Aorta (tissue), 5 donors: ENCODE data around the gene NASP. TPM values are rescaled to one million over a fixed set of nuclear protein-coding genes. Genes with fewer than 3 reads are reported as not detected.
A peak's percentile ranks its signal among the peaks of the same experiment; 100 is the strongest.
"Not testable (repeated sequence)": the region's sequence is repeated elsewhere in the genome, so short reads cannot be mapped to it uniquely, and the experiment has no call there.

ENCODE experiments used
- ATAC-seq: fragments of 200-7000 bp; cut with Tn5 transposase; one replicate; pipeline ENCODE4 v1.9.1; 2022; ENCODE audit warnings: moderate library complexity; ENCODE audit not compliant: low FRiP score
- DNase-seq, 2 donors: peaks; one replicate each; pipeline ENCODE4 v3.0.0-alpha.2; 2020
- H3K27ac ChIP-seq, 2 donors: one replicate each; pipeline ENCODE4 v1.5.1; 2013; ENCODE audit warnings: low read length in 2 of 2, mild to moderate bottlenecking in 2 of 2, moderate library complexity in 2 of 2, control low read depth in 1 of 2, inconsistent platforms in 1 of 2, low read depth in 1 of 2
- H3K27me3 ChIP-seq, 2 donors: one replicate each; pipeline ENCODE4 v1.6.1; 2013; ENCODE audit warnings: control low read depth in 1 of 2, low read length in 1 of 2, mild to moderate bottlenecking in 1 of 2, moderate library complexity in 1 of 2; ENCODE audit not compliant: insufficient read depth in 2 of 2, control insufficient read depth in 1 of 2
- H3K36me3 ChIP-seq, 2 donors: one replicate each; pipeline ENCODE4 v1.6.1; 2013; ENCODE audit warnings: control low read depth in 1 of 2, low read length in 1 of 2, mild to moderate bottlenecking in 1 of 2; ENCODE audit not compliant: insufficient read depth in 2 of 2, control insufficient read depth in 1 of 2
- H3K4me1 ChIP-seq, 2 donors: one replicate each; pipeline ENCODE4 v1.6.1; 2013; ENCODE audit warnings: low read length in 2 of 2, control low read depth in 1 of 2, mild to moderate bottlenecking in 1 of 2, moderate library complexity in 1 of 2; ENCODE audit not compliant: insufficient read depth in 2 of 2, control insufficient read depth in 1 of 2
- H3K4me3 ChIP-seq, 2 donors: one replicate each; pipeline ENCODE4 v1.5.1; 2013; ENCODE audit warnings: low read length in 2 of 2, control low read depth in 1 of 2, mild to moderate bottlenecking in 1 of 2
- H3K9me3 ChIP-seq: one replicate; pipeline ENCODE4 v1.6.1; 2013; ENCODE audit warnings: mild to moderate bottlenecking, low read length; ENCODE audit not compliant: control insufficient read depth
- WGBS, 2 donors: extraction: QIAGEN DNeasy Blood & Tissue Kit; methylation state at CpG; one replicate each; pipeline ENCODE4 v1.1.7; 2013; 5-methylcytosine and 5-hydroxymethylcytosine counted together
- intact Hi-C, 2 donors: fragments of 100-400 bp; cut with DNase I; formaldehyde crosslinking; loops; one replicate each; pipeline versions ENCODE4 v1.14.2 to v1.15.0; 2022
- polyA plus RNA-seq, 2 donors: library from polyadenylated mRNA; stranded (reverse); fragments of 200-250 nt; gene quantifications; one replicate each; pipeline ENCODE4 v1.2.3, GENCODE V29; 2013
- total RNA-seq, 2 donors: library from RNA; stranded (reverse); fragmentation: NEBNext Ultra II Directional; extraction: Animal tissue kit (Norgen Biotek cat#: 25700); gene quantifications; one replicate each; pipeline ENCODE4 v1.2.1, GENCODE V29; 2021
- donor health status: healthy with polysubstance abuse.
- donor health status: Bipolar disorder and iron deficiency.
- donor health status: DM: no; HTN: no; CAD: no.
- donor health status: DM: no; HTN: no; CAD: no.
- donor health status: DM: yes; HTN: yes; CAD: no.

Gene NASP
- total and polyA plus RNA-seq, 4 donors: 44.8 to 123 (median 61.2) TPM

DNA sequence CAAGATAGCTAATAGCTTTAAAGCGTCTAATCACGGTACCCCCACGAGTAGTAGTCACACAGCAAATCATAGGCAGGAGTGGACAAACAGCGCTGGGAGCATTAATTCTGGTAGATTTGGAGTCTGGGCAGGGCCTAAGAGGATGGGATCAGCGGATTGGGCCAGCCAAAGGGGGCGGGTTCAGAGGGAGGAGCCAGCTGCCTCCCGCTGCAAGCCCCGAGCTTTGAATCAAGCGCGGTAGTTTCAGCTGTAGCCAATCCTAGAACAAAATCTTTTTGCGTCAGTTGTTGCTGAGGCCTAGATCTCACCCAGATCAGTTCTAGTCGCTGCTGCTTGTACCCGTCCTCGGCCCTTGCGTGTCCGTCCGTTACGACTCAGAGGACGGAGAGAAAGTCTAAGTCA is 576 bp upstream of the NASP start:
- no peaks in the 10 kb centered on the region for H3K36me3 ChIP-seq
- H3K4me3 ChIP-seq: peak overlapping the region; percentile 76 to 92
- DNase-seq (peak; percentile 97 to 98), ATAC-seq (peak; percentile 93)
- no peaks in the 10 kb centered on the region for H3K9me3 ChIP-seq
- 0% methylated on average over 19 of the region's 19 CpGs for WGBS, 2 donors
- H3K27me3 ChIP-seq: no peaks in the 10 kb centered on the region
- H3K27ac ChIP-seq: peak overlapping the region; percentile 14 to 96
- H3K4me1 ChIP-seq: no peaks in the 10 kb centered on the region
- intact Hi-C loops: no loop called here

DNA sequence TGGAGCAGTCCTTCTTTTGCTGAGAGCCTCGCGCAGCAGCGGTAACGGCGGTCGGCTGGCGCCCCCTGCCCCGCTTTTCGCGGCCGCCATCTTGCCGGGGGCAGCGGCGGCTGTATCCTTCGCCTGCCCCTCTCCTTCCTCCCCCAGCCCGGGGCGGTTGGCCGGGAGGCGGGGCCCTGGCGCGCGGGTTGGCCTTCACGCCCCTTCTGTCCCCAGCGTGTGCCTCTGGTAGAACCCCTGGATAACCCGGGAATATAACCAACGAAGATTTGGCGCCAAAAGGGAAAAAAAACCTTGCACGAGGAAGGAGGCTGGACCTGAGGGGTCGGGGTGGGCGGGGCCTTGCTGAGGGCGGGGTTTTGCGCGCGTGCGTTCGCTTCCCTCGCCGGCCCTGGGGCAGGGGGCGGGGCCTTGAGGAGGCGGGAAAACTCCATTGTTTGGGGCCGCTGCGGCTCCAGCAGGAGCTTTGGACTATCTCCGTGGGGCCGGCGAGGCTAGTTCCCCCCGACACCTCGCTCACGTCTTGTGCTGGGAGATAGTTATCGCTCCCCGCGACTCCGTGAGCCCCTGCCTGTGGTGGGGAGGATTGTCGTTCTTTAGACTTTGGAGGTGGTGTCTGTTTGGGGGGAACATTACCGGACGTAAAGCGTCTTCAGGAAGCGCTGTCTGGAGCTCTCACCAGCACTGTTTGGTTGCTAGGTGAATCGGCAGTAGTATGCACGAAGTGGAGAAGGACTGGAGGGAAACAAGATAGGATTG is 689 bp downstream of the NASP start:
- ATAC-seq: peak; percentile 91
- H3K9me3 ChIP-seq: no peaks in the 10 kb centered on the region
- H3K27me3 ChIP-seq: no peaks in the 10 kb centered on the region
- H3K4me1 ChIP-seq: no peaks in the 10 kb centered on the region
- peak; percentile 92 to 96 for DNase-seq
- intact Hi-C loops: loop anchor here in 1 of 2 donors (1.0 kb wide), 1 partner anchor 103 kb away; no protein-coding TSS in a partner anchor
- H3K4me3 ChIP-seq: peak overlapping the region; percentile 76 to 92
- peak overlapping the region in 1 of 2 donors; percentile 48 for H3K27ac ChIP-seq
- H3K36me3 ChIP-seq: no peaks in the 10 kb centered on the region
- 0% methylated on average over 45 to 59 of the region's 59 CpGs for WGBS, 2 donors

DNA sequence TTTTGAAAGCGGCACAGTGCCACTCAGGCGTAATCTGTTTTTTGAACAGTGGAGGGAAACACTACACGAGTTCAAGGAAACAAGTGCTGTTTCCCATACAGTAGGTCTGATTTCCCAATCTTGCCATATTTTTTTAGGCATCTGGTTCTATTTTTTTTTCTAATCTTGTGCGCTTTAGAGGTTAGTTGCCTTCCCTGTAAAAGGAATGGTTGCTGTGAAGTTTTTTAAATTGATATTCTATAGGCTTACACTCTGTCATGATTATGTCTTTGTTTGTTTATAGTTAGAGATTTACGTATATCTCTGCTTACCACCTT is 1.2 kb downstream of the NASP start:
- Histone ChIP-seq H3K36me3 (no peaks in the 10 kb centered on the region), H3K27me3 (no peaks in the 10 kb centered on the region), H3K27ac (no peak overlapping the region), H3K4me3 (peak overlapping the region; percentile 76 to 82), H3K9me3 (no peaks in the 10 kb centered on the region), H3K4me1 (no peaks in the 10 kb centered on the region)
- ATAC-seq (no peak), DNase-seq (no peak)
- WGBS, 2 donors: 1 to 2% methylated on average over 5 of the region's 5 CpGs
- intact Hi-C loops: no loop called here

DNA sequence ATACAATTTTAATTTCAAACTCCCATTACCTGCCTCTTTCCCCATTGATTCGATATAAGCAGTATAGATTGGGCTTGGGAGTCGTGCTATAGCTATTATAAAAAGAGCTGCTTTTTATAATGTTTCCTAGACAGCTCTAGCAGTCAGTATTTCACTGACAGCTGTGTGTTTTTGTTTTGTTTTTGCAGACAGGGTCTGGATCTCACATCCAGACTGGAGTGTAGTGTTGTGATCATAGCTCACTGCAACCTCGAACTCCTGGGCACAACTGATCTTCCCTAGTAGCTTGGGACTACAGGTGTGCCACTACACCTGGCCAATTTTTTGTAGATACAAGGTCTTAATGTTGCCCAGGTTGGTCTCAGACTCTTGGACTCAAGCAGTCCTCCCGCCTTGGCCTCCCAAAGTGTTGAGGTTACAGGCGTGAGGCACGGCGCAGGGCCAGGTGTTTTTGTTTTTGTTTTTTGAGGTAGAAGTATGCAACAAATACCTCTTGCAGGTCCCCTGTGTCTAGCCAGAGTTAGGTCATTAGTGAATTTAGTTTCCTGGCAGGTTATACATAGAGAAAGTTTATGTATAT is 1.7 kb downstream of the NASP start:
- no peaks in the 10 kb centered on the region for H3K36me3 ChIP-seq
- H3K4me1 ChIP-seq: no peaks in the 10 kb centered on the region
- intact Hi-C loops: no loop called here
- H3K9me3 ChIP-seq: no peaks in the 10 kb centered on the region
- peak overlapping the region in 1 of 2 donors; percentile 76 for H3K4me3 ChIP-seq
- no peak for ATAC-seq
- no peaks in the 10 kb centered on the region for H3K27me3 ChIP-seq
- no peak overlapping the region for H3K27ac ChIP-seq
- WGBS, 2 donors: 34% methylated on average over 7 of the region's 7 CpGs
- DNase-seq: no peak

DNA sequence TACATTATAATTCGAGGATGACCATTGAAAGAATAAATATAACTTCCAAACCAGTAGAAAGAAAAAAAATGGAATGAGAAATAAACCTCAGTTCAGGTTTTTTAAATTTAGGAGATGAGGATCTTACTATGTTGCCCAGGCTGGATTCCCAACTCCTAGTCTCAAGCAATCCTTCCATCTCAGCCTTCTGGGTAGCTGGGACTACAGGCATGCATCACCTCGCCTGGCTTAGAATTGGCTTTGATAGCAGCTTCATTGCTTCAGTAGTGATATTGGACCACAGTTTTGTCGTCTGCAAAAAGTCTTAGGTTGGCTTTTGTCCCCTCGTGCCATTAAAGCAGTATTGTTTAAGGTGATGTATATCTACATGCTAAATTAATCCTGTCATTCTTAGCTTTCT is 2.9 kb downstream of the NASP start:
- Histone ChIP-seq H3K4me3 (no peak overlapping the region), H3K27me3 (no peaks in the 10 kb centered on the region), H3K27ac (no peak overlapping the region), H3K36me3 (no peaks in the 10 kb centered on the region), H3K9me3 (no peaks in the 10 kb centered on the region), H3K4me1 (no peaks in the 10 kb centered on the region)
- WGBS, 2 donors: 77 to 79% methylated on average over 4 of the region's 4 CpGs
- DNase-seq: no peak
- intact Hi-C loops: no loop called here
- no peak for ATAC-seq

GRCh38 chr1:45589861-45590260 is 6.0 kb downstream of the NASP start:
- Histone ChIP-seq H3K4me1 (no peaks in the 10 kb centered on the region), H3K36me3 (peaks cover 0 to 3% of the 10 kb centered on the region in 2 donors), H3K9me3 (no peaks in the 10 kb centered on the region), H3K27ac (no peak overlapping the region), H3K4me3 (peak overlapping the region in 1 of 2 donors; percentile 27), H3K27me3 (no peaks in the 10 kb centered on the region)
- no peak for ATAC-seq
- DNase-seq: no peak
- intact Hi-C loops: no loop called here
- WGBS, 2 donors: 0 to 3% methylated on average over 1 of the region's 1 CpG

DNA sequence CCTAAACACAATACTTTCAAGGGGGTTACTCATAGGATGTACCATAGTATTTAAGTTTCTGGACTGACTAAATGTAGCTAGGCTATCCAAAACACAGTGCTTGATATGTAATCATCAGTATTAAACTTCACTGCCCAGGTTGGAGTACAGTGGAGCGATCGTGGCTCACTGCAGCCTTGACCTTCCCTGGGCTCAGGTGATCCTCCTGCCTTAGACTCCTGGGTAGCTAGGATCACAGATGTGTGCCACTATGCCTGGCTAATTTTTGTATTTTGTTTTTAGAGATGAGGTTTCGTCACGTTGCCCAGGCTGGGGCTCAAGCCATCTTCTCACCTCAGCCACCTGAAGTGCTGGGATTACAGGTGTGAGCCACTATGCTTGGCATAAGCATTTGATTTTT is 10.6 kb downstream of the NASP start:
- no peak for DNase-seq
- no peaks in the 10 kb centered on the region for H3K9me3 ChIP-seq
- no peak overlapping the region for H3K27ac ChIP-seq
- ATAC-seq: no peak
- no peak overlapping the region for H3K4me3 ChIP-seq
- 83 to 86% methylated on average over 4 of the region's 4 CpGs for WGBS, 2 donors
- H3K36me3 ChIP-seq: peaks cover 0 to 7% of the 10 kb centered on the region in 2 donors
- H3K4me1 ChIP-seq: no peaks in the 10 kb centered on the region
- H3K27me3 ChIP-seq: no peaks in the 10 kb centered on the region
- intact Hi-C loops: no loop called here

DNA sequence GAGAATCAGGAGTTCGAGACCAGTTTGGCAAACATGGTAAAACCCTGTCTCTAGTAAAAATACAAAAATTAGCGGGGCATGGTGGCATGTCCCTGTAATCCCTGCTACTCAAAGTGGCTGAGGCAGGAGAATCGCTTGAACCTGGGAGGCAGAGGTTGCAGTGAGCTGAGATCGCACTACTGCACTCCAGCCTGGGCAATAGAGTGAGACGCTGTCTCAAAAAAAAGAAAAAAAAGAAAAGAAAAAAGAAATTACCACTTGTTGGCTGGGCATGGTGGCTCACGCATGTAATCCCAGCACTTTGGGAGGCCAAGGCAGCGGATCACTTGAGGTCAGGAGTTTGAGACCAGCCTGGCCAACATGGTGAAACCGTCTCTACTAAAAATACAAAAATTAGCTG is 12.9 kb downstream of the NASP start:
- not testable (repeated sequence) for DNase-seq

GRCh38 chr1:45604239-45604638 is 20.4 kb downstream of the NASP start:
- ATAC-seq (no peak), DNase-seq (no peak)
- 92% methylated on average over 2 of the region's 2 CpGs for WGBS, 2 donors
- Histone ChIP-seq H3K4me3 (no peak overlapping the region), H3K36me3 (peaks cover 2 to 5% of the 10 kb centered on the region in 2 donors), H3K27me3 (no peaks in the 10 kb centered on the region), H3K27ac (no peak overlapping the region), H3K4me1 (no peaks in the 10 kb centered on the region), H3K9me3 (no peaks in the 10 kb centered on the region)
- intact Hi-C loops: no loop called here

More for the DNA sequence above, 12.9 kb downstream of the NASP start:
- intact Hi-C loops, H3K4me1 ChIP-seq, H3K36me3 ChIP-seq, H3K4me3 ChIP-seq, H3K9me3 ChIP-seq, H3K27me3 ChIP-seq, ATAC-seq, H3K27ac ChIP-seq: not testable (repeated sequence)
- WGBS, 2 donors: 94 to 98% methylated on average over 8 of the region's 8 CpGs
